Measurements from ENCODE around the gene LAMB1. TPM values are rescaled to one million over a fixed set of nuclear protein-coding genes. Genes with fewer than 3 reads are reported as not detected.

The LAMB1 gene
- total RNA-seq, 4 donors from 2014 or later, result 406 to 668 (median 535) TPM

DNA sequence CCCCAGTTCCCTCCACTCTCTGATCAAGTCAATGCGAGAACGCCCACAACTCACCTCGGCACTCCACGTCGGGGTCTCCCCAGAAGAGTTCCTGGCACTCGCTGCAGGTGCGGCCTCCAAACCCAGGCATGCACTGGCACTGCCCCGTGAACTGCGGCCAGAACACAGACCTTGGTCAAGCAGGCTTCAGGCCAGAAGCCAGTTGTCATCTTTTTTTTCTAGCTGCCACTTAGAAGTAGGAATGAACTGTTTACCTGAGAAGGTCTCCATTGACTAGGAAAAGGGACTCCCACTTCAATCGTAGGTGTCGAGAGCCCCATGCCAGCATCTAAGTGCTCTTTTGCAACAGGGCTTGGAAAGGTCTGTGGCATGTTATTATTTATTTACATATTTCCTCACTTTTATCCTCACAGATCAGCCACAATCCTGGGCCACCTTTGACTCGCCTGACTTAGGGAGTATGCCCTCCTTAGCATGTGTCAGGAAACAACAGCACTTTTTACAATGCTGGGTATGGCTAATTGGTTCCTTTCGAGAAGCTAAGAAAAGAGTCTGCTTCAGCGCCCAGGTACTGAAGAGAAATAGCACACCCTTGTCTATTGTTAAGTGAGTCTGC is 51.7 kb downstream of the LAMB1 start:
- TF ChIP-seq, protein P1, sequence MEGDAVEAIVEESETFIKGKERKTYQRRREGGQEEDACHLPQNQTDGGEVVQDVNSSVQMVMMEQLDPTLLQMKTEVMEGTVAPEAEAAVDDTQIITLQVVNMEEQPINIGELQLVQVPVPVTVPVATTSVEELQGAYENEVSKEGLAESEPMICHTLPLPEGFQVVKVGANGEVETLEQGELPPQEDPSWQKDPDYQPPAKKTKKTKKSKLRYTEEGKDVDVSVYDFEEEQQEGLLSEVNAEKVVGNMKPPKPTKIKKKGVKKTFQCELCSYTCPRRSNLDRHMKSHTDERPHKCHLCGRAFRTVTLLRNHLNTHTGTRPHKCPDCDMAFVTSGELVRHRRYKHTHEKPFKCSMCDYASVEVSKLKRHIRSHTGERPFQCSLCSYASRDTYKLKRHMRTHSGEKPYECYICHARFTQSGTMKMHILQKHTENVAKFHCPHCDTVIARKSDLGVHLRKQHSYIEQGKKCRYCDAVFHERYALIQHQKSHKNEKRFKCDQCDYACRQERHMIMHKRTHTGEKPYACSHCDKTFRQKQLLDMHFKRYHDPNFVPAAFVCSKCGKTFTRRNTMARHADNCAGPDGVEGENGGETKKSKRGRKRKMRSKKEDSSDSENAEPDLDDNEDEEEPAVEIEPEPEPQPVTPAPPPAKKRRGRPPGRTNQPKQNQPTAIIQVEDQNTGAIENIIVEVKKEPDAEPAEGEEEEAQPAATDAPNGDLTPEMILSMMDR (IDR thresholded peaks at IDR 0.05), result no peak
- ATAC-seq (ENCODE audit: low FRiP score), result no peak

GRCh38 chr7:107949443-107949935 is 53.5 kb downstream of the LAMB1 start:
- TF ChIP-seq, protein P1 (IDR thresholded peaks at IDR 0.05), result no peak
- DNase-seq (ENCODE audit: low spot score) (no peak), ATAC-seq (ENCODE audit: low FRiP score) (no peak)

More for the DNA sequence above, 51.7 kb downstream of the LAMB1 start:
- DNase-seq (ENCODE audit: low spot score), result no peak

DNA sequence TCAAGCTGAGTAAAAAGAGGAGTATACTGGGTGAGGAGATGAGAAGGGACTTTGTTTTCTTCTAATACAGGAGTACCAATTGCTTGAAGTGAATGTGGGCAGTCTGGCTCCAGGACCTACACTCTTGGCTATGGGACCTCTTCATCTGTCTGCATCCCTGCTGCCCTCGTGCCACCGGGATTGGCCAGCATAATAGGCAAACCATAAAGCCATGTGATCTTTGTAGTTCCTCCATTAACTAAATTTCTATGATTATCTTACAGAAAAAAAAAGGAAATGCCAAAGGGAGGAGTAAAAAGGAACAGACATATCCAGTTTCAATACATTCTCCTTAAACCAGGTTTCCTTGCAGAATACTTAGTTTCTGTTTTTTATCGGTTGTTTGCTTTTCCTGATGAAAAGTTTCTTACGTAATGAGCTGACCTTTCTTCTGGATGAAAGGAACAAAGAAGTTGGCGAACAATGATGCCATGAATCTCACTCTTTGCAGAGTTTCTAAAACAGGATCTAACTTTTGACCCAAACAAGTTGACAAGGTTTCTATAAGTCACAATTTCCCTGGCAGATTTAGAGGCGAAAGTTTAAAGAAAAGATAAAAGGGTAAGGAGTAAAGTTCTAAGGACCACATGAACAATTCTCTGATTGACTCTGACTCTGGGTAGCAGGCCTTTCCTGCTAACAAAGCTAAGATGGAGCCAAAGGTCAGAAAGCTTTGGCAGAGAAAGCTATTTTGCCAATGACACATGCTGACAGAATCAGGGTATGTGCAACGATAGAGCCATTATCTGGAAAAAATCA is 54.1 kb downstream of the LAMB1 start:
- DNase-seq (ENCODE audit: low spot score) (no peak), ATAC-seq (ENCODE audit: low FRiP score) (no peak)
- TF ChIP-seq, protein P1 (IDR thresholded peaks at IDR 0.05), result no peak

- TF ChIP-seq, protein P1 (IDR thresholded peaks at IDR 0.05), result no peak
- ATAC-seq (ENCODE audit: low FRiP score) (no peak), DNase-seq (ENCODE audit: low spot score) (no peak)
These were observed 56.1 kb downstream of the LAMB1 start for GRCh38 chr7:107946881-107947280.

DNA sequence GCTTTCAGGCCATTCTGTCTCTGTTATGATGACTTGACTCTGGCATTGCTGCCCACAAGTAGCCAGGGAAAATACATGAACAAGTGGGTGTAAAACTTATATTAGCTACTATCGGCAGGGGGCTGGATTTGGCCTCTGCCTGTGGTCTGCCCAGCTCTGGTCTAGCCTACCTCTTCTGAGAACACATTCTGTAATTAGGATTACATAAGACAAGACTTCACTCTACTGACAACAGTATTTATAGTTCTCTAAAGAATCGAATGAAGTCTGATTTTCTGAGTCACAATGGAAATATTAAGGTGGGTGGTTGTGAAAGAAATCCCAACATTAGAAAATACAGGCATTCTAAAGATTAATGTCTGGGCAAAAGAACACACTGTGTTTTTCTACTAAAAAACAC is 56.5 kb downstream of the LAMB1 start:
- ATAC-seq (ENCODE audit: low FRiP score), result peak; percentile 63
- no peak for DNase-seq (ENCODE audit: low spot score)
- TF ChIP-seq, protein P1 (IDR thresholded peaks at IDR 0.05), result no peak

- ATAC-seq (ENCODE audit: low FRiP score) (no peak), DNase-seq (ENCODE audit: low spot score) (no peak)
- TF ChIP-seq, protein P1 (IDR thresholded peaks at IDR 0.05), result no peak
These were observed 57.6 kb downstream of the LAMB1 start for GRCh38 chr7:107945332-107945731.
